HG02970 (cell line): Measurements from ENCODE around the gene DDX28.
A peak's percentile ranks its signal among the peaks of the same experiment; 100 is the strongest.

Source experiments
- ATAC-seq: cut with Tn5 transposase; IDR thresholded peaks from one replicate; pipeline ENCODE4 v1.9.1; 2021; ENCODE audit warnings: mild to moderate bottlenecking, moderate library complexity, moderate number of reproducible peaks; ENCODE audit not compliant: unreplicated experiment, low FRiP score

Gene DDX28

GRCh38 chr16:68022728-68023537, at the start of gene DDX28, which contains the start of gene DUS2:
DDX28 (minus strand) TSS chr16:68023232; CDS start chr16:68023202, 30 bp downstream.
DUS2 (plus strand) TSS chr16:68023284; CDS start chr16:68038024, 14,740 bp downstream.
- peak; percentile 88 for ATAC-seq

GRCh38 chr16:68072038-68072695, 49.1 kb upstream of the DDX28 start:
- no peak for ATAC-seq

GRCh38 chr16:68071518-68071901, 48.5 kb upstream of the DDX28 start:
- ATAC-seq = no peak

GRCh38 chr16:68070806-68071517, 47.9 kb upstream of the DDX28 start:
- no peak for ATAC-seq

- ATAC-seq = no peak
These were observed 47.3 kb upstream of the DDX28 start for GRCh38 chr16:68070249-68070730.

GRCh38 chr16:68069511-68070248, 46.6 kb upstream of the DDX28 start:
- no peak for ATAC-seq

- no peak for ATAC-seq
These were observed 45.9 kb upstream of the DDX28 start for GRCh38 chr16:68068926-68069325.

GRCh38 chr16:68066763-68067162, 43.7 kb upstream of the DDX28 start:
- ATAC-seq = no peak

GRCh38 chr16:68065716-68066305, 42.8 kb upstream of the DDX28 start:
- no peak for ATAC-seq

- ATAC-seq = no peak
These were observed 41.8 kb upstream of the DDX28 start for GRCh38 chr16:68064791-68065365.

- no peak for ATAC-seq
These were observed 39.9 kb upstream of the DDX28 start for GRCh38 chr16:68062910-68063393.

GRCh38 chr16:68061396-68061795, 38.4 kb upstream of the DDX28 start:
- no peak for ATAC-seq

GRCh38 chr16:68059804-68060203, 36.8 kb upstream of the DDX28 start:
- ATAC-seq = no peak

- no peak for ATAC-seq
These were observed 32.4 kb upstream of the DDX28 start for GRCh38 chr16:68055395-68055794.

GRCh38 chr16:68049449-68049848, 26.4 kb upstream of the DDX28 start:
- ATAC-seq = no peak

- no peak for ATAC-seq
These were observed 25.0 kb upstream of the DDX28 start for GRCh38 chr16:68047987-68048386.

- no peak for ATAC-seq
These were observed 23.1 kb upstream of the DDX28 start for GRCh38 chr16:68046106-68046505.

GRCh38 chr16:68041783-68042182, 18.8 kb upstream of the DDX28 start:
- no peak for ATAC-seq

GRCh38 chr16:68040506-68041288, 17.7 kb upstream of the DDX28 start:
- ATAC-seq = no peak
